Nephron progenitor cell (in vitro differentiated cells): ENCODE measurements around the gene SPINT1.
A peak's percentile ranks its signal among the peaks of the same experiment; 100 is the strongest.
"Not testable (repeated sequence)": the region's sequence is repeated elsewhere in the genome, so short reads cannot be mapped to it uniquely, and the experiment has no call there.

Experiments
- DNase-seq: peaks from one replicate; pipeline ENCODE4 v3.0.0; 2021
- H3K27ac Mint-ChIP-seq: 2 replicates; pipeline ENCODE4 v1.8.0; 2021; ENCODE audit warnings: mild to moderate bottlenecking, moderate library complexity, mixed read lengths
- H3K27me3 Mint-ChIP-seq: 2 replicates; pipeline ENCODE4 v1.8.0; 2021; ENCODE audit warnings: mild to moderate bottlenecking, low read depth, mixed read lengths; ENCODE audit not compliant: poor library complexity
- H3K36me3 Mint-ChIP-seq: 2 replicates; pipeline ENCODE4 v1.8.0; 2021; ENCODE audit warnings: low read depth, mixed read lengths
- H3K4me1 Mint-ChIP-seq: 2 replicates; pipeline ENCODE4 v1.8.0; 2021; ENCODE audit warnings: mixed read lengths
- H3K4me3 Mint-ChIP-seq: 2 replicates; pipeline ENCODE4 v1.8.0; 2021; ENCODE audit warnings: mild to moderate bottlenecking, moderate library complexity, mixed read lengths
- H3K9me3 Mint-ChIP-seq: 2 replicates; pipeline ENCODE4 v1.8.0; 2021; ENCODE audit warnings: mild to moderate bottlenecking, moderate library complexity, mixed read lengths
- TF ChIP-seq, protein P1 (sequence below): fragments of 200-600 bp; sonication (generic); IDR thresholded peaks from 2 replicates; pipeline ENCODE4 v1.5.0; 2021; ENCODE audit warnings: antibody characterized with exemption

SPINT1 gene

DNA sequence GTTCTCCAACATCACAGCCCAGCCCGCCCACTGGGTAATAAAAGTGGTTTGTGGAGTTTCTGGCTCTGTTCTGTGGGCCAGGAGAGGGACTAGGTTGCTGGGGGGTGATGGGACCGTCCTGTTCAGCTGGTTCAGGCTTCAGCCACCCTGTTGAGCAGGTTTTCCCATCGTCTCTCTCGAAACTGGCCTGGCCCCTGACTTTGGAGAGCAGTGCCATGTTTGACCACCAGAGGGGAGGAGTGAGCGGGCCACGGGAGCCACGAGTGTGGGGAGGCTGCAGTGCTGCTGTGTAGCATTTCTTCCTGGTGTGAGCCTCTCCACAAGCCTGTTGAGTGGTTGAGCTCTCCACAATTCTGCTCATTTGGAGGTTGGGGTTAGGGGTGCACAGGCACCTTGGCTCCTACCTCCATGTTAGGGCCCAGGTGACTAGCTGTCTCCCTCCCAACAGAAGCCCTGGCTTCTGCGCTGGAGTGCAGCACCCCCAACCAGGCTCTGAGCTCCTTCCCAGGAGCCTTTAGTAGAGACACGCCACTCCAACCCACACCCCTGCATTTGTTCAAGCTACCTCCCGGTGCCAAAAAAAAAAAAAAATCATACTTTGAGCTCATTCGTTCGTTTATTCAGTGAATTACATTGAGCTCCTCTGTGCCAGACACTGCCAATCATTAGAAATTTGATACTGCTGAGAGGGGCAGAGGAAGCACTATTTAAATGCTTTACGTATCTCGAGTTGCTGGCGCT, 13.9 kb downstream of the SPINT1 start:
- peak overlapping the region; percentile 50 for H3K27ac Mint-ChIP-seq
- DNase-seq, result peak; percentile 87
- peaks cover 36% of the 10 kb centered on the region for H3K4me1 Mint-ChIP-seq
- H3K27me3 Mint-ChIP-seq, result peaks cover 8% of the 10 kb centered on the region
- TF ChIP-seq, protein P1, sequence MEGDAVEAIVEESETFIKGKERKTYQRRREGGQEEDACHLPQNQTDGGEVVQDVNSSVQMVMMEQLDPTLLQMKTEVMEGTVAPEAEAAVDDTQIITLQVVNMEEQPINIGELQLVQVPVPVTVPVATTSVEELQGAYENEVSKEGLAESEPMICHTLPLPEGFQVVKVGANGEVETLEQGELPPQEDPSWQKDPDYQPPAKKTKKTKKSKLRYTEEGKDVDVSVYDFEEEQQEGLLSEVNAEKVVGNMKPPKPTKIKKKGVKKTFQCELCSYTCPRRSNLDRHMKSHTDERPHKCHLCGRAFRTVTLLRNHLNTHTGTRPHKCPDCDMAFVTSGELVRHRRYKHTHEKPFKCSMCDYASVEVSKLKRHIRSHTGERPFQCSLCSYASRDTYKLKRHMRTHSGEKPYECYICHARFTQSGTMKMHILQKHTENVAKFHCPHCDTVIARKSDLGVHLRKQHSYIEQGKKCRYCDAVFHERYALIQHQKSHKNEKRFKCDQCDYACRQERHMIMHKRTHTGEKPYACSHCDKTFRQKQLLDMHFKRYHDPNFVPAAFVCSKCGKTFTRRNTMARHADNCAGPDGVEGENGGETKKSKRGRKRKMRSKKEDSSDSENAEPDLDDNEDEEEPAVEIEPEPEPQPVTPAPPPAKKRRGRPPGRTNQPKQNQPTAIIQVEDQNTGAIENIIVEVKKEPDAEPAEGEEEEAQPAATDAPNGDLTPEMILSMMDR, result peak; percentile 94
- H3K4me3 Mint-ChIP-seq, result no peak overlapping the region
- H3K36me3 Mint-ChIP-seq, result no peaks in the 10 kb centered on the region
- H3K9me3 Mint-ChIP-seq, result no peaks in the 10 kb centered on the region

DNA sequence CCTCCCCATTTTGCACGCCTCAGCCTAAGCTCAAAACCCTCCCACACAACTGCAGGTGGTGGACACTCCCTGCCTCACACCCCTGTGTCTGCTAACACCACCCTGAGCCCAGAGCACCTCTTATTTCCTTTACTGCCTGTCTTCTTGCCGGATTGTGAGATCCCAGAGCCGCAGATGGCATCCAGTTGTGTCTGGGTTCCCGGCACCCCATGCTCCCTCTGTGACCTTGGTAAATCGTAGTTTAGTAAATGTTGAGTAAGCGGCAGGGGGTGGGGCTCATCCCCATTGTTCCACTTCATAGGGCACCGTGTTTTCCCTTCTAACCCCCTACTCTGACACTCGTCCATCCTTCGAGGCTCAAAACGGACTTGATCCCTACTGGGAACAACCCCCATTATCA, 14.9 kb downstream of the SPINT1 start:
- H3K9me3 Mint-ChIP-seq, result no peaks in the 10 kb centered on the region
- H3K4me1 Mint-ChIP-seq, result peaks cover 39% of the 10 kb centered on the region
- TF ChIP-seq, protein P1, result no peak
- no peak overlapping the region for H3K4me3 Mint-ChIP-seq
- no peaks in the 10 kb centered on the region for H3K36me3 Mint-ChIP-seq
- no peak overlapping the region for H3K27ac Mint-ChIP-seq
- peaks cover 10% of the 10 kb centered on the region for H3K27me3 Mint-ChIP-seq
- DNase-seq, result no peak

DNA sequence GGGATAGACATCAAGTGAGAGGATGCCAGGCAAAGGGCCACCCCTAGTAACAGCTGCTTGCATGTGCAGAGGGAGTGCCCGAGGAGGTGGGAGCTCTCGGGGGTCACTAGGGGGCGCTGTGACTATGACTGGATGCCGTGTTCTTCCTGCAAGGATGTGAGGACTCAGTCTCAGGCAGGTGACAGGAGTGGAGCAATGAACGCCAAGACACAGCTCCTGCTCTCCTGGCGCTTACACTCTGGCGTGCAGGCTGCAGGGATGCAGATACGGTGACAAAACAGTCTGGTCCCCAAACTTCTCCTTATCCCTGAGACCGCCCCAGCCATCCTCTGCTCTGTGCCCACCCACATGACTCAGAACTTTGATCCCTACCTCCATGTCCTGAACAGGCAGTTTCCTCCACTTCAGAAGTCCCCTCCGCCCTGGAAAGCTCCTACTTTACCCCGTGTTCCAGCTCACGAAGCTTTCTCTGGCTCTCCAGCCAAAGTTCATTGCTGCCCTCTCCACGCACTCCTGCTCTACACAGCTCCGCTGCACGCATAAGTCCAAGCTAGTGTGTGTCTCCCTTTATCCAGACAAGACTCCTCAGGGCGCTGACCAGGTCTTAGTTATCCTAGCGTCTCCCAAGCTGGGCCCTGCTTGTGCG, 15.5 kb downstream of the SPINT1 start:
- no peak overlapping the region for H3K4me3 Mint-ChIP-seq
- peaks cover 37% of the 10 kb centered on the region for H3K4me1 Mint-ChIP-seq
- DNase-seq, result peak; percentile 87
- H3K9me3 Mint-ChIP-seq, result no peaks in the 10 kb centered on the region
- peaks cover 13% of the 10 kb centered on the region for H3K27me3 Mint-ChIP-seq
- no peaks in the 10 kb centered on the region for H3K36me3 Mint-ChIP-seq
- TF ChIP-seq, protein P1, result peak; percentile 82
- H3K27ac Mint-ChIP-seq, result no peak overlapping the region

DNA sequence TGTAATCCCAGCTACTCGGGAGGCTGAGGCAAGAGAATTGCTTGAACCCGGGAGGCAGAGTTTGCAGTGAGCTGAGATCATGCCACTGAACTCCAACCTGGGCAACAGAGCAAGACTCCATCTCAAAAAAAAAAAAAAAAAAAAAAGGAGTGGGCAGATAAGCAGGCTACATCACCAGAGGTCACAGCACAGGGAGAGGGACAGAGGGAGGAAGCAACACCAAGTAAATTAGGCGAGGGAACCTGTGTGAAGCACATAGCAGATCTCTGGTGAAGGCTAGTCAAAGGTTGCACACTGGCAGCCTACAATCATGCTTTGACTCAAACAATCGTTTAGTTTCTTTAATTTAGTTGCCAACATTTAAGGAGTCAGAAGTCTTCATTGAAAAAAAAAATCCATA, 17.3 kb downstream of the SPINT1 start:
- H3K36me3 Mint-ChIP-seq, H3K4me3 Mint-ChIP-seq, H3K9me3 Mint-ChIP-seq, DNase-seq, H3K27ac Mint-ChIP-seq: not testable (repeated sequence)
- Mint-ChIP-seq H3K27me3 (peaks cover 12% of the 10 kb centered on the region), H3K4me1 (peaks cover 32% of the 10 kb centered on the region)

DNA sequence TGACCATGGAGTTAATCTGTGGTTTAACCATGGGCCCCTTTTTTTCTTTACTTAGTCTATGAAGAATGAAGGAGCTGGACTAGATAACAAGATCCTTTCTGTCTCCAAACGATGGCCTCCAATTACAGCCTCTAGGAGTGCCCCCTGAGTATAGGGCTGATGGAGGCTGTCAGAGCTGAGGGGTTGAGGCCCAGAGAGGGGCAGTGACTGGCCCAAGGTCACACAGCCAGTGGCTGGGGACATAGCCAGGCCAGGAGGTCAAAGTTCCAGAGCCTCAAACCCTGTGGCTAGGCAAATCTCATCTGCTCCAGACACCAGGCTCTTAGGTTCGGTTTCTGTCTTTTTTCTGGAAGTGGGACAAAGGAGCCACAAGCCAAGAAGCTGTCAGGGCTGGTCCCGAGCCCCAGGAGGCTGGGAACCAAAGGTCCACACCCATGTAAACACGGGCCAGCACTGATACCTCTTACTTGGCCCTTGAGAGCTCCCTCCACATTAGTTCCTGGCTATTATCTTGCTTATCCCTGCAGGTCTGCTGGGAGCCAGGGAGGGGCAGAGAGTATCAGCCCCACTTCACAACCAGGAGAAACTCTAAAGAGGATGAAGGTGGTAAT, 19.9 kb downstream of the SPINT1 start:
- H3K27me3 Mint-ChIP-seq, result peaks cover 7% of the 10 kb centered on the region
- H3K9me3 Mint-ChIP-seq, result no peaks in the 10 kb centered on the region
- peaks cover 14% of the 10 kb centered on the region for H3K4me1 Mint-ChIP-seq
- no peak overlapping the region for H3K27ac Mint-ChIP-seq
- H3K4me3 Mint-ChIP-seq, result no peak overlapping the region
- TF ChIP-seq, protein P1, result no peak
- no peak for DNase-seq
- no peaks in the 10 kb centered on the region for H3K36me3 Mint-ChIP-seq

DNA sequence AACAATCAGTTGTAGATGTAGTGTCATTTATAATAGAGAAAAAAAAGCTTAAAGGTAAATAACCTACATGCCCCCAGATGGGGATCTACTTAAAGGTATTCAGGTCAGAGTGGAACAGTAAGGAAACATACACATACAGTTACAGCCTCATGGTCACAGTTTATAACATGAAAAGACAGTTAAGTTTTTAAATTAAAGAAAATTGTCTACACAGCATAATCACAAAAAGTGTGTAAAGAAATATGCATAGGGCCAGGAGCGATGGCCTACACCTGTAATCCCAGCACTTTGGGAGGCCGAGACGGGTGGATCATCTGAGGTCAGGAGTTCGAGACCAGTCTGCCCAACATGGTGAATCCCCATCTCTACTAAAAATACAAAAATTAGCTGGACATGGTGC, 23.4 kb downstream of the SPINT1 start:
- TF ChIP-seq, protein P1, result no peak
- Mint-ChIP-seq H3K27ac (no peak overlapping the region), H3K27me3 (peaks cover 18% of the 10 kb centered on the region), H3K4me3 (no peak overlapping the region), H3K4me1 (peaks cover 8% of the 10 kb centered on the region), H3K36me3 (no peaks in the 10 kb centered on the region), H3K9me3 (no peaks in the 10 kb centered on the region)
- DNase-seq, result no peak
